Lung (tissue), 12 donors: ENCODE measurements around the gene MYOD1. TPM values are rescaled to one million over a fixed set of nuclear protein-coding genes. Genes with fewer than 3 reads are reported as not detected.

Source experiments
- ATAC-seq: fragments of 200-7000 bp; cut with Tn5 transposase; one replicate; pipeline ENCODE4 v1.9.1; 2020; ENCODE audit warnings: moderate number of reproducible peaks; ENCODE audit not compliant: insufficient read depth, low FRiP score
- DNase-seq, 3 donors: peaks; one replicate each; pipeline ENCODE4 v3.0.0-alpha.2; 2013 to 2017
- H3K27ac ChIP-seq, 2 donors: one replicate each; pipeline ENCODE4 v1.5.1; 2013; ENCODE audit warnings: mild to moderate bottlenecking in 2 of 2, moderate library complexity in 2 of 2, control low read depth in 1 of 2, inconsistent platforms in 1 of 2, low read depth in 1 of 2, low read length in 1 of 2
- H3K27me3 ChIP-seq, 3 donors: one replicate each; pipeline ENCODE4 v1.5.1; 2013; ENCODE audit warnings: low read length in 2 of 3; ENCODE audit not compliant: control insufficient read depth in 3 of 3, insufficient read depth in 3 of 3
- H3K36me3 ChIP-seq, 4 donors: one replicate each; pipeline ENCODE4 v1.5.1; 2013; ENCODE audit warnings: low read length in 4 of 4, mild to moderate bottlenecking in 1 of 4, moderate library complexity in 1 of 4; ENCODE audit not compliant: control insufficient read depth in 4 of 4, insufficient read depth in 4 of 4
- H3K4me1 ChIP-seq, 5 donors: one replicate each; pipeline ENCODE4 v1.5.1; 2013; ENCODE audit warnings: low read length in 5 of 5, mild to moderate bottlenecking in 2 of 5, moderate library complexity in 1 of 5; ENCODE audit not compliant: control insufficient read depth in 5 of 5, insufficient read depth in 5 of 5
- H3K4me3 ChIP-seq: one replicate; pipeline ENCODE4 v1.5.1; 2013; ENCODE audit warnings: mild to moderate bottlenecking, control low read depth, moderate library complexity
- H3K9ac ChIP-seq, 2 donors: one replicate each; pipeline ENCODE4 v1.5.1; 2013; ENCODE audit warnings: low read length in 2 of 2, control low read depth in 1 of 2; ENCODE audit not compliant: insufficient read depth in 1 of 2
- H3K9me3 ChIP-seq, 4 donors: one replicate each; pipeline ENCODE4 v1.5.1; 2013; ENCODE audit warnings: low read length in 3 of 4, mild to moderate bottlenecking in 1 of 4, moderate library complexity in 1 of 4; ENCODE audit not compliant: control insufficient read depth in 4 of 4, insufficient read depth in 3 of 4
- CTCF ChIP-seq: IDR thresholded peaks from 2 replicates; pipeline ENCODE4 v1.5.1; 2012; ENCODE audit warnings: mild to moderate bottlenecking; ENCODE audit errors: control extremely low read depth, extremely low read depth
- WGBS, 2 donors: extraction: QIAGEN DNeasy Blood & Tissue Kit; methylation state at CpG; one replicate each; pipeline ENCODE4 v1.1.7; 2013; 5-methylcytosine and 5-hydroxymethylcytosine counted together
- polyA plus RNA-seq, 2 donors: library from polyadenylated mRNA; stranded (reverse); fragments of 200-250 nt; gene quantifications; one replicate each; pipeline ENCODE4 v1.2.1, GENCODE V29; 2013
- total RNA-seq, 2 donors: library from RNA; depleted of rRNA in 1 of 2; stranded (reverse); fragments of >200 nt in 1 of 2; gene quantifications; one replicate each; pipeline ENCODE4 v1.2.1, GENCODE V29; 2014 to 2021
- donor health status: control.
- donor health status: control.
- donor health status: Bipolar disorder and iron deficiency.
- donor health status: healthy.
- donor health status: DM: yes; HTN: yes; CAD: no.

Gene MYOD1
- total and polyA plus RNA-seq, 4 donors: not detected

DNA sequence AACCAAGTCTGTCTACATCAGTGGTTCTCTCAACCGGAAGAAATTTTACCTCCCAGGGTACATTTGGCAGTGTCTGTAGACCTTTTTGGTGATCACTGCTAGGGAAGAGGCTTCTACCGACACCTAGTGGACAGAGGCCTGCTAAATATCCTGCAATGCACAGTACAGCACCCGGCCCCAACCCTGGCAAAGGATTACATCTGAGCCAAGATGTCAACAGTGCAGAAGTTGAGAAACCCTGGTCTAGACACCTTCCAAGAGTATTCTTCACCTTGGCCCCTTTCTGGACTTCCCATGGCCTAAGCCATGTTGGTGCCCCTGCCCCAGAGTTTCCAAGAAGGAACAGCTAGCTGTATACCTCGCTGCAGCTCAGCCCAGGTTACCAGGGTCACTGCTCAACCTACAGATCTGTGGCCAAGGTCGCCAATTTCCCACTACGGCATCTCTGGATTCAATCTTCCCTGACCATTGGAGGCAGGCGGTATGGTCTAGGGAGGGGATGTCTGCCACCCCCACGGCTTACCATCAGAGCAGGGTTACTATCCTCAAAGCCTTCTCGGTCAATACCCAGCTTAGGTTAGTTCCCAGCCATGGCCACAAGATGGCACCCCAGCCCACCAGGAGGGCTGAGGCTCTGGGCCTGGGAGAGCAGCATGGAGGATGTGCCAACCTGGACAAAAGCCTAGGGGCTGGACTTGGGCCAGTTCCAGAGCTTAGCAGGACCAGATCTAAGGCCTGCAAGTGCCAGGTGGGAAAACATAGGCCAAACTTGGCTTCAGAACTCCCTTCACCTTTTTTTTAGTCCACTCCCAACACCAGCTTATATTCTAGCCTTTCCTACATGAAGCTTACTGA, 11.5 kb downstream of the MYOD1 start:
- H3K9ac ChIP-seq: no peak overlapping the region
- peaks cover 0 to 40% (median 21%) of the 10 kb centered on the region in 3 donors for H3K27me3 ChIP-seq
- peak; percentile 85 to 87 (median 86) for DNase-seq
- H3K36me3 ChIP-seq: no peaks in the 10 kb centered on the region
- H3K4me3 ChIP-seq: no peak overlapping the region
- TF ChIP-seq CTCF: peak; percentile 60
- H3K9me3 ChIP-seq: peaks cover 0 to 2% (median 0%) of the 10 kb centered on the region in 4 donors
- H3K27ac ChIP-seq: no peak overlapping the region
- H3K4me1 ChIP-seq: peaks cover 0 to 10% (median 5%) of the 10 kb centered on the region in 5 donors
- 15 to 18% methylated on average over 9 of the region's 9 CpGs for WGBS, 2 donors
- peak; percentile 67 for ATAC-seq

- Histone ChIP-seq H3K4me1 (peaks cover 0 to 10% (median 6%) of the 10 kb centered on the region in 5 donors), H3K36me3 (no peaks in the 10 kb centered on the region), H3K9ac (no peak overlapping the region), H3K27ac (no peak overlapping the region), H3K9me3 (peaks cover 0 to 4% (median 0%) of the 10 kb centered on the region in 4 donors), H3K27me3 (peaks cover 7 to 49% (median 39%) of the 10 kb centered on the region in 3 donors), H3K4me3 (no peak overlapping the region)
- 85 to 93% methylated on average over 4 of the region's 4 CpGs for WGBS, 2 donors
- no peak for TF ChIP-seq CTCF
- DNase-seq (peak in 1 of 3 donors; percentile 4), ATAC-seq (no peak)
These were observed 13.9 kb downstream of the MYOD1 start for GRCh38 chr11:17733261-17733660.

DNA sequence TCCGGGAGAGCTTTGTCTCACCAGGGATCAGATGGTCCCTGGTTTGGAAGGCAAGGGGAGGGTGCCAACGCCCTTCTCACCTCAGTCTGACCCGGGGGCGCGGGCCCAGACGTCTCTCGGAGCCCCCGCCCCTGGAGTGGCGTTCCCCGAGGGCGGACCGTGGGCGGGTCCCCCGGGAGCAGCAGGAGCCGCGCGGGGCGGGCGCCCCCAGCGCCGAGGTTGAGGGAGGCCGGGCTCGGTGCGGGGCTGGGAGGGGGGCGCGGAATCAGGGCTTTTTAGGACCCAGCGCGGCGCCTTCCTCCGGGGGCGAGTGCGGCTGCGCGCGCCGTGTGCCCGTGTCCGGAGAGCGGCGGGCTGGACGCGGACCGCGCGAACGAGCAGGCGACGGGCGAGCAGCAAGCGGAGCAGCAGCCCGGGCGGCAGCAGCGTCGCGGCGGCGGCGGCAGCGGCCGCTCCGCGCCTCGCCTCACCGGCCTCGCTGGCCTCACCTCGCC, 15.1 kb downstream of the MYOD1 start, which contains the start of gene KCNC1:
Gene KCNC1, plus strand, starts transcription at position 364 of the 494 bp plus-strand sequence. CDS start 1,222 bp downstream, outside the sequence.
- no peak for ATAC-seq
- Histone ChIP-seq H3K4me1 (peaks cover 0 to 10% (median 6%) of the 10 kb centered on the region in 5 donors), H3K9ac (no peak within 1 kb of the TSS), H3K9me3 (peaks cover 0 to 6% (median 0%) of the 10 kb centered on the region in 4 donors), H3K36me3 (no peaks in the 10 kb centered on the region), H3K27ac (no peak within 1 kb of the TSS), H3K4me3 (no peak within 1 kb of the TSS), H3K27me3 (peaks cover 7 to 49% (median 39%) of the 10 kb centered on the region in 3 donors)
- WGBS, 2 donors: 0 to 2% methylated on average over 28 to 66 of the region's 66 CpGs
- no peak for TF ChIP-seq CTCF
- peak; percentile 55 to 73 (median 61) for DNase-seq
